ENCODE data around the gene CDH13.

CDH13 gene

GRCh38 chr16:83305092-83305491, 678.3 kb downstream of the CDH13 start:
- no peak for DNase-seq (ENCODE audit: low read depth)
- no peak for TF ChIP-seq CTCF (IDR thresholded peaks at IDR 0.05; ENCODE audit: control insufficient read depth, extremely low read depth, insufficient read depth)

GRCh38 chr16:83306961-83307593, 680.3 kb downstream of the CDH13 start:
- TF ChIP-seq CTCF (IDR thresholded peaks at IDR 0.05; ENCODE audit: control insufficient read depth, extremely low read depth, insufficient read depth): no peak
- no peak overlapping the region for H3K4me3 ChIP-seq (ENCODE audit: low read depth, low read length)
- no peak for DNase-seq (ENCODE audit: low read depth)

More at GRCh38 chr16:83305092-83305491, 678.3 kb downstream of the CDH13 start:
- H3K4me3 ChIP-seq (ENCODE audit: low read depth, low read length): no peak overlapping the region

GRCh38 chr16:83307594-83307992, 680.8 kb downstream of the CDH13 start:
- TF ChIP-seq CTCF (IDR thresholded peaks at IDR 0.05; ENCODE audit: control insufficient read depth, extremely low read depth, insufficient read depth): no peak
- H3K4me3 ChIP-seq (ENCODE audit: low read depth, low read length): no peak overlapping the region
- DNase-seq (ENCODE audit: low read depth): no peak

- TF ChIP-seq CTCF (IDR thresholded peaks at IDR 0.05; ENCODE audit: control insufficient read depth, extremely low read depth, insufficient read depth): no peak
- H3K4me3 ChIP-seq (ENCODE audit: low read depth, low read length): no peak overlapping the region
- DNase-seq (ENCODE audit: low read depth): no peak
These were observed 681.6 kb downstream of the CDH13 start for GRCh38 chr16:83308414-83308813.

DNA sequence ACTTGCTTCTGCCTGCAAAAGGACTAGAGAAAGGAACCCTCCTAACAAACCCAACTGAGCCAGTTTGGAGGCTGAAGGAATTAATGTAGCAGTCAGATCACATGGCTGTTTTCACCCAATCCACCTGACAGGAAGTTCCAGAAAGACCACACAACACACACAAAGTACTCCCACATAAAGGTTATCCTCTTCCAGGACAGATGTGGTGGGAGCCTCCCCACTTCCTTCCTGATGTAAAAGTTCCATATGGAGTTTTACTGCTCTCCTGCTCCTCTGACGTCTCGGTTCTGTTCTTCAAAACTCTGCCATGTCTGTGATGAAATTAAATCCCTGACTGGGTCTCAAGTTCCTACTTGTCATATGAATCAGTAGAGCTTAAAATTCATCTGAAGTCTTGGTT, 684.0 kb downstream of the CDH13 start:
- TF ChIP-seq CTCF (IDR thresholded peaks at IDR 0.05; ENCODE audit: control insufficient read depth, extremely low read depth, insufficient read depth): no peak
- H3K4me3 ChIP-seq (ENCODE audit: low read depth, low read length): no peak overlapping the region
- DNase-seq (ENCODE audit: low read depth): no peak

GRCh38 chr16:83312015-83312717, 685.4 kb downstream of the CDH13 start:
- no peak for TF ChIP-seq CTCF (IDR thresholded peaks at IDR 0.05; ENCODE audit: control insufficient read depth, extremely low read depth, insufficient read depth)

More at GRCh38 chr16:83312015-83312717, 685.4 kb downstream of the CDH13 start:
- DNase-seq (ENCODE audit: low read depth): no peak
- H3K4me3 ChIP-seq (ENCODE audit: low read depth, low read length): no peak overlapping the region

Measured in LNCaP clone FGC (cell line).